NAMALWA (cell line): ENCODE data around the gene DHRS7B.

Experiments
- DNase-seq: peaks from one replicate; pipeline ENCODE4 v3.0.0-alpha.2; 2015; ENCODE audit warnings: low spot score

The DHRS7B gene

GRCh38 chr17:21240369-21241055 is 113.7 kb downstream of the DHRS7B start:
- no peak for DNase-seq
